GM12878 (cell line): ENCODE data around the gene PSMB3. TPM values are rescaled to one million over a fixed set of nuclear protein-coding genes. Genes with fewer than 3 reads are reported as not detected.

Experiments used
- ESRRA ChIP-seq: IDR thresholded peaks from 2 replicates; pipeline ENCODE4 v1.6.1; 2012; ENCODE audit warnings: mild to moderate bottlenecking, low read length, improper control_type of control experiment
- MYB ChIP-seq: fragments of 150-350 bp; IDR thresholded peaks from 2 replicates; pipeline ENCODE4 v1.6.1; 2014; ENCODE audit warnings: mild to moderate bottlenecking, low read depth, low read length, borderline replicate concordance
- NFYB ChIP-seq: IDR thresholded peaks from 2 replicates; pipeline ENCODE4 v1.6.1; 2011; ENCODE audit warnings: low read depth, mild to moderate bottlenecking, low read length, improper control_type of control experiment, moderate library complexity; ENCODE audit not compliant: insufficient read depth
- NRF1 ChIP-seq: conservative IDR thresholded peaks from 2 replicates; pipeline ENCODE4 v1.6.1; 2011; ENCODE audit warnings: mild to moderate bottlenecking, low read depth, low read length, improper control_type of control experiment
- SKIL ChIP-seq: fragments of 450-650 bp; IDR thresholded peaks from 2 replicates; pipeline ENCODE4 v1.6.1; 2017; ENCODE audit warnings: mild to moderate bottlenecking, low read depth, inconsistent platforms; ENCODE audit not compliant: poor library complexity, severe bottlenecking
- SMARCA5 ChIP-seq: fragments of 450-650 bp; IDR thresholded peaks from 2 replicates; pipeline ENCODE4 v1.6.1; 2017; ENCODE audit warnings: mild to moderate bottlenecking
- polyA plus RNA-seq, 11 experiments: library from polyadenylated mRNA; depleted of rRNA in 4 of 11; unstranded in 6 of 11; stranded (reverse) in 5 of 11; fragments of >200 nt; fragmentation: Nextera tagmentation in 4 of 11; fragmentation: Illumina TruSeq in 1 of 11; extraction: Ambion mirVana in 4 of 11; extraction: Trizol in 1 of 11; gene quantifications; 1 replicate in 1 of 11; 2 replicates in 10 of 11; pipeline versions ENCODE4 v1.2.1 to v1.2.3, GENCODE V29; 2011 to 2016; ENCODE audit warnings: inconsistent platforms in 2 of 11, missing spikeins in 2 of 11, low read depth in 1 of 11
- total RNA-seq, 4 experiments: library from RNA; depleted of rRNA in 3 of 4; stranded (reverse); fragments of >200 nt in 3 of 4; fragmentation: Illumina TruSeq in 1 of 4; extraction: Trizol in 1 of 4; gene quantifications; 2 replicates each; pipeline versions ENCODE4 v1.2.1 to v1.2.3, GENCODE V29; 2013 to 2021
- TF ChIP-seq, protein P1 (sequence below), 3 experiments: IDR thresholded peaks in 2 of 3; conservative IDR thresholded peaks in 1 of 3; 2 replicates each; pipeline ENCODE4 v1.5.1; 2011; ENCODE audit warnings: low read depth in 3 of 3, low read length in 3 of 3, mild to moderate bottlenecking in 3 of 3, control low read depth in 2 of 3, moderate library complexity in 2 of 3, inconsistent platforms in 1 of 3, mixed read lengths in 1 of 3; ENCODE audit not compliant: control insufficient read depth in 2 of 3, insufficient read depth in 1 of 3; ENCODE audit errors: extremely low read depth in 1 of 3
- TF ChIP-seq, protein P2 (sequence below): fragments of 450-650 bp; formaldehyde crosslinking; IDR thresholded peaks from 2 replicates; pipeline ENCODE4 v1.5.0; 2022; ENCODE audit warnings: mild to moderate bottlenecking, missing genetic modification characterization

Gene PSMB3
- total and polyA plus RNA-seq, 10 of the 15 experiments (the other 5 are each of a cell fraction or from before 2014, with no cell fraction given): 300 to 2,130 (median 490) TPM

DNA sequence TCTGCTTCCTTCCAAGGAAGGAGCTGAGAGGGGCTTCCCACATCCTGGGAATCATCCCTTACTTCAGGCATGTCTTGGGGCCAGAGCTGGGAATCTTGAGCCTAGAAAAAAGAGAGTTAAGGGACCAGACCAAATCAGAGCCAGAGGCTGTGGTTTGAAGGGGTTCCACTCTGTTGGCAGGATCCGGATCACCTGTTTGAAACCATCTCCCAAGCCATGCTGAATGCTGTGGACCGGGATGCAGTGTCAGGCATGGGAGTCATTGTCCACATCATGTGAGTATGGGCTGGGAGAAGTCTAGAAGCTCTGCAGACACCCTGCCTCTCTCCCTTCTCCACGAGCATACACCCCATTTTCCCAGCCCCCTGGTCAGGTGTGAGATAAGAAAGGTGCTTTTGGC is 9.7 kb downstream of the PSMB3 start (continued):
- TF ChIP-seq, protein P1, sequence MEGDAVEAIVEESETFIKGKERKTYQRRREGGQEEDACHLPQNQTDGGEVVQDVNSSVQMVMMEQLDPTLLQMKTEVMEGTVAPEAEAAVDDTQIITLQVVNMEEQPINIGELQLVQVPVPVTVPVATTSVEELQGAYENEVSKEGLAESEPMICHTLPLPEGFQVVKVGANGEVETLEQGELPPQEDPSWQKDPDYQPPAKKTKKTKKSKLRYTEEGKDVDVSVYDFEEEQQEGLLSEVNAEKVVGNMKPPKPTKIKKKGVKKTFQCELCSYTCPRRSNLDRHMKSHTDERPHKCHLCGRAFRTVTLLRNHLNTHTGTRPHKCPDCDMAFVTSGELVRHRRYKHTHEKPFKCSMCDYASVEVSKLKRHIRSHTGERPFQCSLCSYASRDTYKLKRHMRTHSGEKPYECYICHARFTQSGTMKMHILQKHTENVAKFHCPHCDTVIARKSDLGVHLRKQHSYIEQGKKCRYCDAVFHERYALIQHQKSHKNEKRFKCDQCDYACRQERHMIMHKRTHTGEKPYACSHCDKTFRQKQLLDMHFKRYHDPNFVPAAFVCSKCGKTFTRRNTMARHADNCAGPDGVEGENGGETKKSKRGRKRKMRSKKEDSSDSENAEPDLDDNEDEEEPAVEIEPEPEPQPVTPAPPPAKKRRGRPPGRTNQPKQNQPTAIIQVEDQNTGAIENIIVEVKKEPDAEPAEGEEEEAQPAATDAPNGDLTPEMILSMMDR (IDR thresholded peaks at IDR 0.05 in 2 of 3, conservative IDR thresholded peaks at IDR 0.05 in 1 of 3; ENCODE audit: control insufficient read depth in 2 of 3, extremely low read depth in 1 of 3, insufficient read depth in 1 of 3, low read depth in 3 of 3, low read length in 3 of 3): no peak
- TF ChIP-seq, protein P2, sequence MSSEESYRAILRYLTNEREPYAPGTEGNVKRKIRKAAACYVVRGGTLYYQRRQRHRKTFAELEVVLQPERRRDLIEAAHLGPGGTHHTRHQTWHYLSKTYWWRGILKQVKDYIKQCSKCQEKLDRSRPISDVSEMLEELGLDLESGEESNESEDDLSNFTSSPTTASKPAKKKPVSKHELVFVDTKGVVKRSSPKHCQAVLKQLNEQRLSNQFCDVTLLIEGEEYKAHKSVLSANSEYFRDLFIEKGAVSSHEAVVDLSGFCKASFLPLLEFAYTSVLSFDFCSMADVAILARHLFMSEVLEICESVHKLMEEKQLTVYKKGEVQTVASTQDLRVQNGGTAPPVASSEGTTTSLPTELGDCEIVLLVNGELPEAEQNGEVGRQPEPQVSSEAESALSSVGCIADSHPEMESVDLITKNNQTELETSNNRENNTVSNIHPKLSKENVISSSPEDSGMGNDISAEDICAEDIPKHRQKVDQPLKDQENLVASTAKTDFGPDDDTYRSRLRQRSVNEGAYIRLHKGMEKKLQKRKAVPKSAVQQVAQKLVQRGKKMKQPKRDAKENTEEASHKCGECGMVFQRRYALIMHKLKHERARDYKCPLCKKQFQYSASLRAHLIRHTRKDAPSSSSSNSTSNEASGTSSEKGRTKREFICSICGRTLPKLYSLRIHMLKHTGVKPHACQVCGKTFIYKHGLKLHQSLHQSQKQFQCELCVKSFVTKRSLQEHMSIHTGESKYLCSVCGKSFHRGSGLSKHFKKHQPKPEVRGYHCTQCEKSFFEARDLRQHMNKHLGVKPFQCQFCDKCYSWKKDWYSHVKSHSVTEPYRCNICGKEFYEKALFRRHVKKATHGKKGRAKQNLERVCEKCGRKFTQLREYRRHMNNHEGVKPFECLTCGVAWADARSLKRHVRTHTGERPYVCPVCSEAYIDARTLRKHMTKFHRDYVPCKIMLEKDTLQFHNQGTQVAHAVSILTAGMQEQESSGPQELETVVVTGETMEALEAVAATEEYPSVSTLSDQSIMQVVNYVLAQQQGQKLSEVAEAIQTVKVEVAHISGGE (CRISPR knock-in tag): no peak
- TF ChIP-seq ESRRA (no peak), NFYB (no peak), SMARCA5 (no peak), MYB (no peak), SKIL (no peak), NRF1 (no peak)
